ENCODE data around the gene TMEM184B. TPM values are rescaled to one million over a fixed set of nuclear protein-coding genes. Genes with fewer than 3 reads are reported as not detected.
"Not testable (repeated sequence)": the region's sequence is repeated elsewhere in the genome, so short reads cannot be mapped to it uniquely, and the experiment has no call there.

Gene TMEM184B
- polyA plus RNA-seq, 1 experiment, result 75.5 TPM

- H3K4me3 ChIP-seq (ENCODE audit: low read depth, low read length), result no peak overlapping the region
- no peaks in the 10 kb centered on the region for H3K27me3 ChIP-seq (ENCODE audit: control insufficient read depth, insufficient read depth, low read length)
- DNase-seq (ENCODE audit: low read depth), result no peak
- ChIA-PET CTCF (interaction anchor here (1.0 kb wide), 1 partner anchor 9 kb away, joined by 4 read pairs; no protein-coding TSS in a partner anchor), POLR2A (no interaction called here)
- no peaks in the 10 kb centered on the region for H3K36me3 ChIP-seq (ENCODE audit: control insufficient read depth, insufficient read depth, low read length)
- TF ChIP-seq, protein P1, sequence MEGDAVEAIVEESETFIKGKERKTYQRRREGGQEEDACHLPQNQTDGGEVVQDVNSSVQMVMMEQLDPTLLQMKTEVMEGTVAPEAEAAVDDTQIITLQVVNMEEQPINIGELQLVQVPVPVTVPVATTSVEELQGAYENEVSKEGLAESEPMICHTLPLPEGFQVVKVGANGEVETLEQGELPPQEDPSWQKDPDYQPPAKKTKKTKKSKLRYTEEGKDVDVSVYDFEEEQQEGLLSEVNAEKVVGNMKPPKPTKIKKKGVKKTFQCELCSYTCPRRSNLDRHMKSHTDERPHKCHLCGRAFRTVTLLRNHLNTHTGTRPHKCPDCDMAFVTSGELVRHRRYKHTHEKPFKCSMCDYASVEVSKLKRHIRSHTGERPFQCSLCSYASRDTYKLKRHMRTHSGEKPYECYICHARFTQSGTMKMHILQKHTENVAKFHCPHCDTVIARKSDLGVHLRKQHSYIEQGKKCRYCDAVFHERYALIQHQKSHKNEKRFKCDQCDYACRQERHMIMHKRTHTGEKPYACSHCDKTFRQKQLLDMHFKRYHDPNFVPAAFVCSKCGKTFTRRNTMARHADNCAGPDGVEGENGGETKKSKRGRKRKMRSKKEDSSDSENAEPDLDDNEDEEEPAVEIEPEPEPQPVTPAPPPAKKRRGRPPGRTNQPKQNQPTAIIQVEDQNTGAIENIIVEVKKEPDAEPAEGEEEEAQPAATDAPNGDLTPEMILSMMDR (IDR thresholded peaks at IDR 0.05; ENCODE audit: insufficient read depth, low read depth, low read length), result no peak
Observed at GRCh38 chr22:38186429-38186828, 86.4 kb downstream of the TMEM184B start.

GRCh38 chr22:38184788-38185187, 88.0 kb downstream of the TMEM184B start:
- CTCF ChIA-PET, result no interaction called here
- Histone ChIP-seq H3K4me3 (ENCODE audit: low read depth, low read length) (no peak overlapping the region), H3K36me3 (ENCODE audit: control insufficient read depth, insufficient read depth, low read length) (no peaks in the 10 kb centered on the region), H3K27me3 (ENCODE audit: control insufficient read depth, insufficient read depth, low read length) (no peaks in the 10 kb centered on the region)
- DNase-seq (ENCODE audit: low read depth), result no peak
- TF ChIP-seq, protein P1 (IDR thresholded peaks at IDR 0.05; ENCODE audit: insufficient read depth, low read depth, low read length), result no peak
- POLR2A ChIA-PET, result no interaction called here

- POLR2A ChIA-PET, result interaction anchor here (0.6 kb wide), 1 partner anchor 20 kb away, joined by 4 read pairs; the partner anchor contains the start of gene MAFF
- H3K4me3 ChIP-seq (ENCODE audit: low read depth, low read length), result peak within 1 kb of the TSS; percentile 63
- TF ChIP-seq, protein P1 (IDR thresholded peaks at IDR 0.05; ENCODE audit: insufficient read depth, low read depth, low read length), result no peak
- H3K36me3 ChIP-seq (ENCODE audit: control insufficient read depth, insufficient read depth, low read length), result no peaks in the 10 kb centered on the region
- CTCF ChIA-PET, result interaction anchor here (1.5 kb wide), 1 partner anchor 15 kb away, joined by 3 read pairs; no protein-coding TSS in a partner anchor
- DNase-seq (ENCODE audit: low read depth), result peak; percentile 94
- no peaks in the 10 kb centered on the region for H3K27me3 ChIP-seq (ENCODE audit: control insufficient read depth, insufficient read depth, low read length)
Observed at GRCh38 chr22:38181453-38182200, 91.2 kb downstream of the TMEM184B start, which contains the start of gene PLA2G6. TSS of gene PLA2G6 (minus strand) at chr22:38181830. CDS start at chr22:38169426, 12,404 bp downstream.

- ChIA-PET POLR2A (no interaction called here), CTCF (interaction anchor here (1.5 kb wide), 1 partner anchor 14 kb away, joined by 3 read pairs; no protein-coding TSS in a partner anchor)
- no peak for DNase-seq (ENCODE audit: low read depth)
- H3K36me3 ChIP-seq (ENCODE audit: control insufficient read depth, insufficient read depth, low read length), result no peaks in the 10 kb centered on the region
- no peaks in the 10 kb centered on the region for H3K27me3 ChIP-seq (ENCODE audit: control insufficient read depth, insufficient read depth, low read length)
- TF ChIP-seq, protein P1 (IDR thresholded peaks at IDR 0.05; ENCODE audit: insufficient read depth, low read depth, low read length), result no peak
- H3K4me3 ChIP-seq (ENCODE audit: low read depth, low read length), result peak overlapping the region; percentile 63
Observed at GRCh38 chr22:38180841-38181452, 91.9 kb downstream of the TMEM184B start.

DNA sequence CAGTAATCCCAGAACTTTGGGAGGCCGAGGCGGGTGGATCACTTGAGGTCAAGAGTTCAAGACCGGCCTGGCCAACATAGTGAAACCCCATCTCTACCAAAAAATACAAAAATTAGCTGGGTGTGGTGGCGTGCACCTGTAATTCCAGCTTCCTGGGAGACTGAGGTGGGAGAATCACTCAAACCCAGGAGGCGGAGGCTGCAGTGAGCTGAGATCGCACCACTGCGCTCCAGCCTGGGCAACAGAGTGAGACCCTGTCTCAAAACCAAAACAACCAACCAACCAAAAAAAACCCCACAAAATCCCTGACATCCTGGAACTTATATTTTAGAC, 94.2 kb downstream of the TMEM184B start:
- CTCF ChIA-PET, result interaction anchor here (1.0 to 1.4 kb wide), 3 partner anchors 11 to 64 kb away, joined by 3 to 5 read pairs (median 3); no protein-coding TSS in a partner anchor
- H3K36me3 ChIP-seq (ENCODE audit: control insufficient read depth, insufficient read depth, low read length); POLR2A ChIA-PET; H3K27me3 ChIP-seq (ENCODE audit: control insufficient read depth, insufficient read depth, low read length); DNase-seq (ENCODE audit: low read depth); H3K4me3 ChIP-seq (ENCODE audit: low read depth, low read length): not testable (repeated sequence)
